ENCODE results near the gene NKRF. TPM values are rescaled to one million over a fixed set of nuclear protein-coding genes. Genes with fewer than 3 reads are reported as not detected.

The NKRF gene
- total and polyA plus RNA-seq, 2 of the 8 experiments (the other 6 are each of a cell fraction or from before 2014, with no cell fraction given): 3.8 to 11.4 TPM

GRCh38 chrX:119622356-119623232, 16.4 kb upstream of the NKRF start (continued):
- TF ChIP-seq CHD7 (IDR thresholded peaks at IDR 0.05; ENCODE audit: insufficient replicate concordance, low read length) (no peak), ASH2L (IDR thresholded peaks at IDR 0.05; ENCODE audit: low read length) (no peak), KDM4A (IDR thresholded peaks at IDR 0.05; ENCODE audit: low read depth, low read length, severe bottlenecking) (no peak), GABPA (IDR thresholded peaks at IDR 0.05; ENCODE audit: borderline replicate concordance, insufficient read depth, low read length) (no peak)

All from H1 (cell line).